ENCODE results near the gene MMP26.
A peak's percentile ranks its signal among the peaks of the same experiment; 100 is the strongest.

The MMP26 gene

DNA sequence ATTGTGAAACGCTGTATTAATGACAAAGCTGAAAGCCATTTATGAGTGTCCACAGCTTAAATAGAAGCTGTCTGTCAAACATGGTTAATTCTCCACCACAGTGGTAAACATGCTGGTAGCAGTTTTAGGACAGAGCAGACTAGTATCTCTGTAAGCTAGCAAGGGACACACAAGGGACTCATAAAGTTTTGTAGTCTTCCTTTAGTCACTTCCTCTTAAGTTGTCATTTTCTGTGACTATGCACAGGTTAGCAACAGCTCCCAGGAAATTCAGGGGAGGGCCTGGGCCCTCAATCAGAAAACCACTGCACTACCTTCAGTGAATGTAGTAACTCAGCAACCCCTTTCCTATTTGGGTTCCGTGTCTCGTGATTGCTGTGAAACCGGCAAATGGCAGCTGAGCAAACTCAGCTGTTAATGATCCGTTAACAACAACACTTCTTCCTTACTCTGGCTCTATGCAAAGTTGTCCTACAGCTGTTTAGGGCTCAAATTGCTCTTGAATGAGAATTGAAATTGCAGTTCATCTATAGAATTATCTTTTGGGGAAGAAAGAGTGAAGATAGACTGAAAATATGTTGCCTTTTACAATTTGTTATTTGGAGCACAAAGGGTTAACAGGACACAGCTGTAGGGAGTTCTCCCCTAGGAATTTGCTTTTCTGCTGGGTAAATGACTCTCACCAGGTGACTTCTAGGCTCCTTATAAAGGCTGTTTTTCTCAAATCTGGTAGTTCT is at the start of gene MMP26:
Gene MMP26, plus strand, starts transcription at position 731 of the 736 bp plus-strand sequence.
- DNase-seq = no peak

DNA sequence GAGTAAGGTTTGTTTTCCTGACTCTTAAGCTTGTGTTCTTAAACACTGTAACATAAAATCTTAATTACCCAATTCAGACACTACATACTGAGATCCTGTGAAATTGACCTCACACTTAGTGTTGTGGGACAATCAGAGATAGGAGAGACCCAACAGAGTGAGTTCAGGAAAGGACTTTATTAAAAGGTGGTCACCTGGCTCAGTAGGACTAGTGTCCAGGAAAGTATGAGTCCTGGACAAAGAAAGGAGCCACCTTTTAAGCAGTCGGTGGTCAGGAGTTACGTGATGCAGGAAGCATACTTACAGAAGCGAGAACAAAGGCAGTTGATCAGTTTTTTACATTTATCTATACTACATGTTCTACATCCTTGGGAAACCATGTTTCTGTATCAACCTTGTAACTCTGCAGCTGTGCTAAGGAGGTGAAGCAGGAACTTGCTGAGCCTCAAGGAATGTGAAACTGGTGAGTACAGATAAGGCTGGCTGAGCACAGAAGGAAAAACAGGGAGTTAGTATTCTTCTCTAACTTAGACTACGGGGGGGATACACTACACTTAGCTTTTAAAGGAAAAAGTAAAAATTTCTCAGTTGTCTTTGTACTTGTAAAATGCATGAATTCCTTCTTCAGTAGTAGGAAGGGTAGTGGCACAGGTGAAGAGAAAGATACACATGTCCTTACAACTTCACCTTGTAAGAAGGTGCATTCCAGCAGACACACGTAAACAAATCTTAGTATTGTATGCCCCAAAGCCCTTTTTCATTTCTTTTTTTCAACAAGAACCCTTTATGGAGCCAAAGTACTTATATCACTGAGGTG is 45.7 kb upstream of the MMP26 start:
- no peak for DNase-seq

DNA sequence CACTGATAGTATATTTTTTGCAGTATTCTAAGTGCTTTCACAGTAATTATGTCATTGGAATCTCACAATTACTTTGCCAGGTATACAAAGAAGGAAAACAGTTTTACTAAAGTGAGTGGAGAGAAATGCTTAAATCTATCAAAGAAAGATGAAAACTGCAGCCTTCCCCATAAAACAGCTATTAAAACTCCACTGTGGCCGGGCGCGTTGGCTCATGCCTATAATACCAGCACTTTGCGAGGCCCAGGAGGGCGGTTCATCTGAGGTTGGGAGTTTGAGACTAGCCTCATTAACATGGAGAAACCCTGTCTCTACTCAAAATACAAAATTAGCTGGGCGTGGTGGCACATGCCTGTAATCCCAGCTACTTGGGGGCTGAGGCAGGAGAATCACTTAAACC is 41.7 kb upstream of the MMP26 start:
- no peak for DNase-seq

DNA sequence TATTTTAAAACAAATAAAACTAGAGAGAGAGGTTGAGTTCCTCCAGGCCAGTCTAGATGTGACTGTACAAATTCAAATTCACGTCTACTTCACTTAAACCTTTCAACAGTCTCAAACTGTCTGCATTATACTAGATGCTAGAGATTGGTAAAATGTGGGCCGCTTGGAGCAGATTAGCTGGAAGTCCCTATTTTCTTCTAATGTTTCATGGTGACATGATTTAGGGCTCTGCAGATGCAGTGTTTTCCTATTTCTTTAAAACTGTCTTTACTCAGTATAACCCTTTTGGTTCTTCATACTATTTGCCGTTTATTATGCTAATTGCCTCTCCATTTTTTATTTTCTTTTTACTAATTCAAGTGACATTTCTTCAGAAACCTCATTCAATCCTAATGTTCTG is 40.4 kb upstream of the MMP26 start:
- no peak for DNase-seq

DNA sequence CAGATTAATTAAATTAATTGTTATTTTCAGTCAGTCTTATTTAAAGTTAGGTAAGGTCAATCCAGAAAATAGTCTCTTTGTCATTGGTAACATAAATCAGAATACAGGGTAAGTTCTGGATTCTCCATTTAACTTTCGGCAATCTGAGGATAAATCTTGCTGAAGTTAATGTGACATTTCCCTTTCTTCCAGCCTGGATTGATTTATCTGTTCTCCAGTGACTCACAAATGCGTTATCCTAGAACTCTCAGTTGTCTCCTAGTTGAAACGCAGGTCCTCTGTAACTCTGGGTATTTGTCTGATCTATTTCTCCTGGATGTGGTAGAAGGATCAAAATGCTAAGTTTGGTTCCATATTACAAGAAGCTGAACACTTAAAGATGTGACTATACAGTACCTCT is 39.8 kb upstream of the MMP26 start:
- no peak for DNase-seq

DNA sequence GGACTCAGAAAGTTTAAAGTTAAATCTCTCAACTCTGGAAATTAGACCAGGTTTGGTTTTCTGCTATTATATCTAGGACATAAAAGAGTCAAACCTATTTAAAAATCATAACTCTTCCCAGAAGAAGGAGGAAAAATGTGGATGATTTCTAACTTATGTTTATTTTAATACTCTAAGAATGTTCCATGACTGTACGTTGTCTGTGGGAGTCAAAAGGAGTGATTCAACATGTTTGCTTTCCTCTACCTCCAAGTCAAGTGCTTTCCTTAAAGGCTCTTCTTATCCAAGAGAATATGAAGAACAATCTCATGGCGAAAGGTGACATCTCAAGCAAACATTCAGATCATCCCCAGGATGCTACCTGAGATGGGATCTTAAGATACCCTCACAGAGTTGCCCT is 39.2 kb upstream of the MMP26 start:
- no peak for DNase-seq

GRCh38 chr11:4671741-4672140 is 32.8 kb upstream of the MMP26 start:
- no peak for DNase-seq

DNA sequence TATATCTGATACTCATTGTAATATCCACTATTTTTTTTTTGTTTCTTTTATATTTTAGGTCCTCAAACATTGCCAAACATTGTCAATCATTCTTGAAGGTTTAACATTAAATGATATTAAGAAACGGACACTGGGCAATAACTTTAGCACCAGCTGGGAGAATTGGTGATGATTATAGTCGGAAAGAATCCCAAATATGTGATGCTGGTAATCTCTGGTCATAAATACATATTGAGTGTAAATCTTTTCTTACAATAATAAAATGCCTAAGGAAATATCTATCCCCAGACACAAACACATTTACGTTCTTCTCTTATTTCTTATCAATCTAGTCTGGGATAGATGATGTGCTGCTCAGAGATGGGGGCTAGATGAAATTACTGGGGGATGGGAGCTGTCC is 32.1 kb upstream of the MMP26 start:
- no peak for DNase-seq

DNA sequence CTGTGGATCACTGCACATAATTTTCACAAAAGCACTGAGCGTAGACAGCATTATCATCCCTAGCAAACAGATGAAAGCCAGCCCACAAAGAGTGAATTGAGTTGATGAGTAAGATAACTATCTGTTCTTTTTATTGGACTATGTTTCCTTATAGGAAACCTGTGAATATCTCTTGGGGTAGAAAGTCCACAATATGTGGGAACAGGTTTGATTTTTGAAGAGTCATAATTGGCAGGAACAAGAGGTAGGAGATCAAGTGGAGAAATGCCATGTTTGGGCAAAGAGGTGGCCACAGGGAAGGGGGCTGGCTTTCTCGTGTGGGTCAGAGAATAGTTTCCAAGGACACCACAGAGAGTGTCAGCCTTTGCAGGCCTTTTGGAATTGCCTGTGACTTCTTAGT is 30.8 kb upstream of the MMP26 start:
- no peak for DNase-seq

DNA sequence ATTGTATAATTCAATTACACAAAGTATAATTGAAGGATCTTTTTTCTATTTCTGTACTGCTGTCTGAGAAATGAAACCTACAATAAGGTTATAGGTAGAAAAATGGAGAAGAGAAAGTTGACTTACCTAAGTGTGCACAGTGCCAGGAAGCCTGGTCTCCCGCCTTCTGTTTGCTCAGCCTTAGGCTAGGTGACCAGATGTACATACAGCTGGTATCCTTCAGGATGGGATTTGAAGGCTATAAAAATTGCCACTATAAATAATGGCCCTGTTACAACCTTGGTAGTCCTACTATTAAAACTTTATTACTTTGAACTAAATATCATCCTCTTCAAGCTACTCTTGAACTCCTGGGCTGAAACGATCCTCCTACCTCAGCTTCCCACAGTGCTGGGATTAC is 26.6 kb upstream of the MMP26 start:
- DNase-seq = no peak

DNA sequence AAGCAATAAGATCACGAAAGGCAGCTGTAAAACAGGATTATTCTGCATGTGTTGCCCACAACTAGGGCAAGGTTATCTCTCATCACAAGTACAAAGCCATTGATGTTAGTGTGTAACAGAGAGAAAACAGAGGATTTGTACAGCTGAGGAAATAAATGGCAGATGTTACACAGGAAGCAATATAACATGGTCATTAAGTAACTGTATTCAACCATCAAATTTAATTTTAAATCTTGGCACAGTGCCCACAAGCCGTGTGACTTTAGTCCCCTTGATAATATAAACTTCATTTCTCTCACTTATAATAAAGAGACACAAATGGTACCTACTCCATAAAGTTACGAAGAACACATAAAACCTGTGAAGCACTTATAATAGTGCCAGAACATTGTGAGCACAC is 24.2 kb upstream of the MMP26 start:
- no peak for DNase-seq

DNA sequence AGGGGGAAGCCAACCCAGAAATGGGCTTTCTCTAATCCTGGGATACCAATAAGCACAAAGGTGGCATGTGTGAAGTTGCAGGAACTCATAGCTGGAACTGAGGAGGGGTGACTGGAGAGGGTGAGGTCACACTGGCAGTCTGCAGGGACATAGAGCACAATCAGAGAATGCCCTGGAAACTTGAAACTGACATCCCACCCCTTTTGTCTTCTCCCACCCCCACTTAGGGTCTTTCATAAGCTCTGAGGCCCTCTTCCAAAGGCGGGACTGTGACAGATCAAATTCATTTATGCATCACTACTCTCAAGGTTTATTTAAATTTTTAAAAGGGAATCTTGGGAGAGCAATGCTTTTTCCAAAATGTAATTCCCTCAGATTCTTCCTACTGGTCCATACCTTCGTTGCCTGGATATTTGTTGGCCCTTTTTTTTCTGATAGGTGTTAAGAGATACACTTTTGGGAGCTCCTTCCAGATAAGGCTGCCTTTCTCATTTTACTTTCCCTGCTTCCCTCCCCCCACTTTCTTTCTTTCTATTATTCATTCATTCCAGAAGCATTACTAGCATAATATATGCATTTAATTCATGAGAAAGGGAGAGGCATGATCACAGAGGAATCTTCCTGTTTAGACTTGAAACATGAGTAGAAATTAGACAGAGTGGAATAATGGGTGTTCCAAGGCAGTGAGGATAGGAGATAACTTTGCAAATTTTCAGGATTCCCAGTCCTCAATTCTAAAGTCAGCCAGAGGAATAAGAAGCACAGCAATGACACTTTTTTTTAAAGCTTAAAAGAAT is 21.8 kb upstream of the MMP26 start:
- no peak for DNase-seq

- no peak for DNase-seq
Observed at GRCh38 chr11:4684631-4685285, 19.8 kb upstream of the MMP26 start.

GRCh38 chr11:4695442-4695841 is 9.1 kb upstream of the MMP26 start:
- no peak for DNase-seq

DNA sequence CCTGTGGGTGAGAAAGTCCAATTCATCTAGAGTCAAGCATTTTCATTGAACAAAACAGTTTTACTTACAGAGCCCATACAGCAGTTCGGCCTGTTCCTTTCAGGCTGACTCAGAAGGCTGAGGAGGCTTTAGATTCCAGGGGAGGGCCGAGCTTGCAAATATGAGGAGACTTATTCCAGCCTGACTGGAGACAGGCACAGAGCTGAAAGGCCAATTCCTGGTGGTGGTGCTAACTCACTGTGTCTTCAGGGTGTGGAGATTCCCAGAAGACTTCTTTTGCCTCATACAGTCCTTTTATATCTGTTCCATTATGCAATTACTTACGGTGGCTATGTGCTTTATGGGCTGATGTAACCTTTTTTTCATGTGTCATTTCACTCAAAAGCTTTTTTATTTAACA is 7.0 kb upstream of the MMP26 start, which contains the start of gene OR51E2:
Gene OR51E2, minus strand, starts transcription at position 269 of the 400 bp plus-strand sequence. CDS start 15,142 bp downstream, outside the sequence.
- no peak for DNase-seq

GRCh38 chr11:4699697-4700435 is 4.7 kb upstream of the MMP26 start:
- DNase-seq = no peak

- DNase-seq = no peak
Observed at GRCh38 chr11:4700436-4700820, 4.2 kb upstream of the MMP26 start.

DNA sequence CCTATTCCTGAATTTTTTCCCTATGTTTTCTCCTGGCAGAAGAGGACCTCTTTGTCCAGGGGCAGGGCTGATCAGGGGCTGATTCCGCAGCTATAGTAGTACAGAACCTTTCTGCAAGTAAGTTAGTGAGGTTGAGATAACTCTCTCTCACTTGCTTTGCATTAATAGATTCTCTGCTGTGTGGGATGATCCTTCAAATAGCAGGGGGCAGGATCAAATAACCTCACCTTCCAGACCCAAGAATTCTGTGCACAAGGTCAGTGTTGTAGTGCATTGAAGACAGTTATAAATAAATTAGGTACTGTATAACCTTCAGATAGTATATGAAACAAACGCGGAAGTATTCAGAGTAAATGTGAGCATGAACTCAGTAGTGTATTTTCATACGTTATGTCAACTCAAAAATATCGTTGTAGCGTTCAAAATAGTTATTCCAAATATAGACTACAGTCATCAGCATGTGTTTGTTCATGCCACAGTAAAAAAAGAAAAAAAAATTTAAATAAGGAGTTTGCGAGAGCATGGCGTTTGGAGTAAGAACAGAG is 278 bp downstream of the MMP26 start:
- no peak for DNase-seq

DNA sequence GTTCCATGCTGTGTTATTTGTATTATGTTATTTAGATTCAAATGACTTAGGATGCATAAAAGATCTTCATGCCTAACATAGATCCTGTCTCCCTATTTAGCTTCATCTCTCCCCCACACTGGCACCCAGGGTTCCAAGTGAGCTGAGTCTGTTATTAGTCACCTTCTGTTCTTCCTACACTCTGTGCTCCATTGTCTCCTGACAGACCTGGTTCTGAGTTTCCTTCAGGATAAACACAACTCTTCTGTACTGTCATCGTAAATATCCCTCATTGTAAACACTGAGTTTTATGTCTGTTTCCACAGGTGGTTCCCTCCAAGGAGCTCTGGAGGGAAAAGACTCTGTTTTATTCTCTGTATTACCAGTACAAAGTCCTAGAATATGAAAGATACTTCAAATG is 8.7 kb downstream of the MMP26 start:
- peak in 3 of 56 donors; percentile 0 to 1 (median 0) for DNase-seq

DNA sequence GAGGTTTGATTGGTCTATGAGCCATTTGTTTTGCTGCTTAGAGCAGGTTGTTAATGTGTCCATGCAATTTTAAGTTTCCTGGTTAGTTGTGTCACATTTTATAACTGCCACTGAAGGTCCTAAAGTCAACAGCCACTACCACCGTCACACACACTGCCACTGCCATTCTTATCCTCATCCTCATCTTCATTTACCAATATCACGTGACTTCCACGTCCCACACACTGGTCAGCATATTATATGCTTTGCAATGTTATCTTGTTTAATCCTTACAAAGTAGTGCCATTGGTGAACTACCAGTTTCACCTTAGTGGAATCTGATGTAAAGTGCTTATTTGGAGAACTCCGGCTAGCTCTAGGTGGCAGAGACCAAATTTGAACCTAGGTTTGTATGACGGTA is 9.7 kb downstream of the MMP26 start:
- DNase-seq = no peak
